GM12878 (cell line): ENCODE data around the gene ATAD3A. TPM values are rescaled to one million over a fixed set of nuclear protein-coding genes. Genes with fewer than 3 reads are reported as not detected.
A peak's percentile ranks its signal among the peaks of the same experiment; 100 is the strongest.
"Not testable (repeated sequence)": the region's sequence is repeated elsewhere in the genome, so short reads cannot be mapped to it uniquely, and the experiment has no call there.

Source experiments
- ATAC-seq: fragments of 200-7000 bp; cut with Tn5 transposase; 3 replicates; pipeline ENCODE4 v1.9.1; 2020; ENCODE audit warnings: mild to moderate bottlenecking, moderate library complexity
- BruUV-seq: library from RNA; stranded (reverse); fragments of 400-500 nt; replicated peaks from 2 replicates; lab custom pipeline; 2021; lab: Mats Ljungman, UMichigan
- CTCF ChIA-PET: fragments of 300-600 bp; sonication (Branson Sonifier 250); formaldehyde crosslinking; extraction: SDS; loops from one replicate; lab custom pipeline; 2021; ENCODE audit warnings: inconsistent platforms; lab: Yijun Ruan, JAX
- POLR2A ChIA-PET: fragments of 350-600 bp; formaldehyde crosslinking; extraction: SDS; loops from one replicate; lab custom pipeline; 2021; ENCODE audit warnings: inconsistent platforms; lab: Charles Lee
- RAD21 ChIA-PET: fragments of 300-600 bp; sonication (Branson Sonifier 250); formaldehyde crosslinking; loops from one replicate; lab custom pipeline; 2023; ENCODE audit warnings: antibody characterized with exemption; ENCODE audit not compliant: unreplicated experiment; lab: Charles Lee
- SMC1A ChIA-PET: fragments of 300-600 bp; sonication (Branson Sonifier 250); formaldehyde crosslinking; loops from one replicate; lab custom pipeline; 2023; ENCODE audit not compliant: unreplicated experiment, uncharacterized antibody; lab: Charles Lee
- DNase-seq: peaks from one replicate; pipeline ENCODE4 v3.0.0-alpha.2; 2011; ENCODE audit warnings: low read depth, low spot score
- FAIRE-seq: peaks from 3 replicates; lab custom pipeline; 2011; peaks lifted over from hg19 to GRCh38; lab: Jason Lieb, UNC
- H2AFZ ChIP-seq: 2 replicates; pipeline ENCODE4 v1.6.0; 2011; ENCODE audit warnings: low read depth, low read length, control low read depth; ENCODE audit not compliant: control insufficient read depth
- H3K27ac ChIP-seq: 2 replicates; pipeline ENCODE4 v1.5.1; 2011; ENCODE audit warnings: control low read depth; ENCODE audit not compliant: control insufficient read depth, insufficient read depth
- H3K27me3 ChIP-seq, 2 experiments: replicated peaks in 1 of 2; 2 replicates each; pipeline versions ENCODE4 v1.6.0 to v1.6.1; 2011; ENCODE audit warnings: low read length in 1 of 2; ENCODE audit not compliant: control insufficient read depth in 2 of 2, insufficient read depth in 2 of 2
- H3K36me3 ChIP-seq, 2 experiments: 2 replicates each; pipeline ENCODE4 v1.5.1; 2011; ENCODE audit warnings: low read length in 1 of 2; ENCODE audit not compliant: control insufficient read depth in 2 of 2, insufficient read depth in 2 of 2
- H3K4me1 ChIP-seq: 2 replicates; pipeline ENCODE4 v1.6.1; 2011; ENCODE audit warnings: mild to moderate bottlenecking, low read length, moderate library complexity, mixed read lengths; ENCODE audit not compliant: control insufficient read depth, insufficient read depth
- H3K4me2 ChIP-seq: 2 replicates; pipeline ENCODE4 v1.6.0; 2011; ENCODE audit warnings: control low read depth; ENCODE audit not compliant: control insufficient read depth, insufficient read depth
- H3K4me3 ChIP-seq: fragments of 200-600 bp; sonication (generic); 2 replicates; pipeline ENCODE4 v1.5.1; 2016
- H3K79me2 ChIP-seq: 2 replicates; pipeline ENCODE4 v1.6.0; 2011; ENCODE audit warnings: low read length; ENCODE audit not compliant: control insufficient read depth, insufficient read depth
- H3K9ac ChIP-seq: 2 replicates; pipeline ENCODE4 v1.8.0; 2011; ENCODE audit warnings: low read length, control low read depth, mixed read lengths; ENCODE audit not compliant: control insufficient read depth, insufficient read depth
- H3K9me3 ChIP-seq: replicated peaks from 3 replicates; pipeline ENCODE4 v1.5.1; 2011; ENCODE audit warnings: mild to moderate bottlenecking, low read length; ENCODE audit not compliant: control insufficient read depth, insufficient read depth
- H4K20me1 ChIP-seq: 2 replicates; pipeline ENCODE4 v1.6.0; 2011; ENCODE audit not compliant: control insufficient read depth, insufficient read depth
- EED ChIP-seq: sonication (generic); IDR thresholded peaks from 2 replicates; pipeline ENCODE4 v1.6.1; 2016; ENCODE audit warnings: antibody characterized with exemption, low read depth
- LARP7 ChIP-seq: fragments of 450-650 bp; IDR thresholded peaks from 2 replicates; pipeline ENCODE4 v1.6.1; 2017; ENCODE audit warnings: mild to moderate bottlenecking
- MTA3 ChIP-seq: IDR thresholded peaks from 2 replicates; pipeline ENCODE4 v1.6.1; 2012; ENCODE audit warnings: low read length, inconsistent platforms, borderline replicate concordance
- MYC ChIP-seq: IDR thresholded peaks from 2 replicates; pipeline ENCODE4 v1.6.1; 2011; ENCODE audit warnings: mild to moderate bottlenecking, low read length, moderate library complexity, inconsistent platforms; ENCODE audit not compliant: insufficient read depth, insufficient replicate concordance, insufficient read length, severe bottlenecking
- NRF1 ChIP-seq: conservative IDR thresholded peaks from 2 replicates; pipeline ENCODE4 v1.6.1; 2011; ENCODE audit warnings: mild to moderate bottlenecking, low read depth, low read length, improper control_type of control experiment
- RCOR1 ChIP-seq: conservative IDR thresholded peaks from 2 replicates; pipeline ENCODE4 v1.6.1; 2012; ENCODE audit warnings: low read depth, low read length, improper control_type of control experiment
- RELA ChIP-seq: fragments of 450-650 bp; IDR thresholded peaks from 2 replicates; pipeline ENCODE4 v1.8.0; 2014; ENCODE audit warnings: borderline replicate concordance; ENCODE audit not compliant: partially characterized antibody
- SKIL ChIP-seq: fragments of 450-650 bp; IDR thresholded peaks from 2 replicates; pipeline ENCODE4 v1.6.1; 2017; ENCODE audit warnings: mild to moderate bottlenecking, low read depth, inconsistent platforms; ENCODE audit not compliant: poor library complexity, severe bottlenecking
- SMAD1 ChIP-seq: fragments of 450-650 bp; IDR thresholded peaks from 2 replicates; pipeline ENCODE4 v1.6.1; 2018; ENCODE audit warnings: mild to moderate bottlenecking, low read depth; ENCODE audit not compliant: partially characterized antibody
- SPI1 ChIP-seq: IDR thresholded peaks from 2 replicates; pipeline ENCODE4 v1.6.1; 2011; ENCODE audit warnings: low read depth, mild to moderate bottlenecking, low read length, moderate library complexity, borderline replicate concordance; ENCODE audit not compliant: insufficient read depth
- TCF3 ChIP-seq: IDR thresholded peaks from 2 replicates; pipeline ENCODE4 v1.6.1; 2012; ENCODE audit warnings: low read depth, mild to moderate bottlenecking, low read length, borderline replicate concordance; ENCODE audit not compliant: insufficient read depth
- TCF7 ChIP-seq: IDR thresholded peaks from 2 replicates; pipeline ENCODE4 v1.6.1; 2014; ENCODE audit warnings: antibody characterized with exemption, borderline replicate concordance
- ZNF207 ChIP-seq: fragments of 450-650 bp; IDR thresholded peaks from 2 replicates; pipeline ENCODE4 v1.6.1; 2014; ENCODE audit warnings: antibody characterized with exemption, mild to moderate bottlenecking, borderline replicate concordance
- ZNF274 ChIP-seq: IDR thresholded peaks from one replicate; pipeline ENCODE4 v1.8.0; 2011; ENCODE audit not compliant: insufficient read length, insufficient read depth
- WGBS: methylation state at CpG from one replicate; pipeline ENCODE4 v1.1.6; 2016; ENCODE audit warnings: low lambda C conversion rate; ENCODE audit not compliant: insufficient replicate concordance, insufficient coverage; ENCODE audit errors: missing lambda C conversion rate; 5-methylcytosine and 5-hydroxymethylcytosine counted together
- in situ Hi-C: fragments of 300-500 bp; cut with MboI; formaldehyde crosslinking; loops from 9 replicates; pipeline ENCODE4 v1.14.3; 2018; ENCODE audit warnings: mixed read lengths
- intact Hi-C: fragments of 100-400 bp; cut with micrococcal nuclease; formaldehyde crosslinking; loops from one replicate; pipeline ENCODE4 v1.14.2; 2022; ENCODE audit not compliant: unreplicated experiment
- polyA plus RNA-seq, 11 experiments: library from polyadenylated mRNA; depleted of rRNA in 4 of 11; unstranded in 6 of 11; stranded (reverse) in 5 of 11; fragments of >200 nt; fragmentation: Nextera tagmentation in 4 of 11; fragmentation: Illumina TruSeq in 1 of 11; extraction: Ambion mirVana in 4 of 11; extraction: Trizol in 1 of 11; gene quantifications; 1 replicate in 1 of 11; 2 replicates in 10 of 11; pipeline versions ENCODE4 v1.2.1 to v1.2.3, GENCODE V29; 2011 to 2016; ENCODE audit warnings: inconsistent platforms in 2 of 11, missing spikeins in 2 of 11, low read depth in 1 of 11
- total RNA-seq, 4 experiments: library from RNA; depleted of rRNA in 3 of 4; stranded (reverse); fragments of >200 nt in 3 of 4; fragmentation: Illumina TruSeq in 1 of 4; extraction: Trizol in 1 of 4; gene quantifications; 2 replicates each; pipeline versions ENCODE4 v1.2.1 to v1.2.3, GENCODE V29; 2013 to 2021

Gene ATAD3A
- total and polyA plus RNA-seq, 10 of the 15 experiments (the other 5 are each of a cell fraction or from before 2014, with no cell fraction given): 0.05 to 93.5 (median 38.9) TPM

GRCh38 chr1:1505801-1506200 is 6.2 kb upstream of the ATAD3A start:
- intact Hi-C loops: loop anchor here (2.0 to 10.0 kb wide), 2 partner anchors 65 to 131 kb away; partner anchors contain the start of gene AURKAIP1

DNA sequence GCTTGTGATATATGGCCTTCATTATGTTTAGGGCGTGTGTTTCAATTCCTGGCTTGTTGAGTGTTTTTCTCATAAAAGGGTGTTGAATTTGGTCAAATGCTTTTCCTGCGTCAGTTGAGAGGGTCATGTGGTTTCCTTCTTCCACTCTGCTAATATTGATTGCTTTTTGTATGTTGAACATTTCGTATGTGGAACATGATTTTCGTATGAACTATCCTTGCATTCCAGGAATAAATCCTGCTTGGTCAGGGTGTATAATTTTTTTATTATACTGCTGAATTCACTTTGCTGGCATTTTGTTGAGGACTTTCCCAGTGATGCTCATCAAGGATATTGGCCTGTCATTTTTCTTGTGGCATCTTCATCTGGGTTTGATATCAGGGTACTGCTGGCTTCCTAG is 4.7 kb upstream of the ATAD3A start:
- H3K9me3 ChIP-seq: no peaks in the 10 kb centered on the region
- CTCF ChIA-PET: no interaction called here
- intact Hi-C loops: loop anchor here (10.0 kb wide), 1 partner anchor 133 kb away; the partner anchor contains the start of gene AURKAIP1
- no peak for ATAC-seq
- no peak overlapping the region for H3K4me2 ChIP-seq
- no peaks in the 10 kb centered on the region for H3K27me3 ChIP-seq
- RAD21 ChIA-PET: interaction anchor here (1.1 kb wide), 1 partner anchor 171 kb away, joined by 3 read pairs; no protein-coding TSS in a partner anchor
- H3K79me2 ChIP-seq: peaks cover 8% of the 10 kb centered on the region
- in situ Hi-C loops: loop anchor here (5.0 kb wide), 1 partner anchor 105 kb away; no protein-coding TSS in a partner anchor
- 86% methylated on average over 4 of the region's 4 CpGs for WGBS
- no peak for FAIRE-seq
- no peak overlapping the region for H3K9ac ChIP-seq
- no peaks in the 10 kb centered on the region; the same call in 1 of the 2 replicates for H3K4me1 ChIP-seq
- no peak overlapping the region for H3K27ac ChIP-seq
- no peaks in the 10 kb centered on the region for H4K20me1 ChIP-seq
- H3K36me3 ChIP-seq: no peaks in the 10 kb centered on the region
- BruUV-seq: no TSS peak
- no peak for DNase-seq
- POLR2A ChIA-PET: interaction anchor here (0.7 kb wide), 1 partner anchor 105 kb away, joined by 4 read pairs; no protein-coding TSS in a partner anchor
- SMC1A ChIA-PET: no interaction called here
- H2AFZ ChIP-seq: no peak overlapping the region
- H3K4me3 ChIP-seq: no peak overlapping the region
- TF ChIP-seq SKIL (no peak), ZNF207 (no peak), RELA (no peak), ZNF274 (no peak), MYC (no peak), TCF7 (no peak), RCOR1 (no peak), SPI1 (no peak), SMAD1 (no peak), LARP7 (no peak), TCF3 (no peak), MTA3 (no peak), NRF1 (no peak), EED (no peak)

More at GRCh38 chr1:1505801-1506200, 6.2 kb upstream of the ATAD3A start:
- not testable (repeated sequence) for H3K9me3 ChIP-seq, H3K4me1 ChIP-seq, ATAC-seq, FAIRE-seq, H3K27me3 ChIP-seq, H3K36me3 ChIP-seq, H3K27ac ChIP-seq, DNase-seq, H3K79me2 ChIP-seq, H4K20me1 ChIP-seq, H3K4me3 ChIP-seq, H3K4me2 ChIP-seq, H3K9ac ChIP-seq
- in situ Hi-C loops: loop anchor here (5.0 kb wide), 1 partner anchor 104 kb away; no protein-coding TSS in a partner anchor
- 30% methylated on average over 5 of the region's 5 CpGs for WGBS
- BruUV-seq: TSS peak; percentile 92
- RAD21 ChIA-PET: interaction anchor here (0.6 to 1.2 kb wide), 4 partner anchors 62 to 386 kb away, joined by 3 to 4 read pairs (median 3); partner anchors contain the start of gene AURKAIP1
- SMC1A ChIA-PET: interaction anchor here (0.7 to 1.8 kb wide), 5 partner anchors 41 to 134 kb away, joined by 3 to 5 read pairs (median 3); partner anchors contain the start of gene AURKAIP1
- H2AFZ ChIP-seq: peak overlapping the region; percentile 35
- CTCF ChIA-PET: interaction anchor here (0.6 to 3.4 kb wide), 14 partner anchors 10 to 200 kb away, joined by 3 to 17 read pairs (median 4); partner anchors contain the start of genes AURKAIP1 and CCNL2
- POLR2A ChIA-PET: interaction anchor here (0.6 kb wide), 1 partner anchor 110 kb away, joined by 3 read pairs; no protein-coding TSS in a partner anchor
